CD4-positive, alpha-beta T cell (primary cell): Measurements from ENCODE around the gene ST3GAL5. TPM values are rescaled to one million over a fixed set of nuclear protein-coding genes. Genes with fewer than 3 reads are reported as not detected.

ENCODE experiments used
- ATAC-seq: fragments of 200-7000 bp; cut with Tn5 transposase; one replicate; pipeline ENCODE4 v1.10.0; 2022; ENCODE audit warnings: mild to moderate bottlenecking; ENCODE audit not compliant: poor library complexity
- CTCF ChIA-PET: fragments of 350-600 bp; sonication (Branson Sonifier 250); formaldehyde crosslinking; loops from one replicate; lab custom pipeline; 2021; ENCODE audit warnings: antibody characterized with exemption, inconsistent platforms; lab: Charles Lee
- POLR2A ChIA-PET: fragments of 350-600 bp; sonication (Branson Sonifier 250); formaldehyde crosslinking; loops from one replicate; lab custom pipeline; 2021; ENCODE audit warnings: antibody characterized with exemption, inconsistent platforms; lab: Charles Lee
- DNase-seq, 14 experiments: peaks; one replicate each; pipeline ENCODE4 v3.0.0-alpha.2; 2013 to 2020; ENCODE audit warnings: mixed read lengths in 2 of 14
- H3K27ac ChIP-seq, 2 donors: one replicate each; pipeline versions ENCODE4 v1.5.1 to v1.7.0; 2013; ENCODE audit warnings: low read length in 2 of 2, low read depth in 1 of 2, mild to moderate bottlenecking in 1 of 2
- H3K27me3 ChIP-seq, 2 experiments: 1 replicate in 1 of 2; 2 replicates in 1 of 2; pipeline versions ENCODE4 v1.6.1 to v1.7.0; 2013; ENCODE audit warnings: low read length in 2 of 2, control low read depth in 1 of 2, mild to moderate bottlenecking in 1 of 2, moderate library complexity in 1 of 2; ENCODE audit not compliant: insufficient read depth in 2 of 2, control insufficient read depth in 1 of 2
- H3K36me3 ChIP-seq: one replicate; pipeline ENCODE4 v1.6.1; 2013; ENCODE audit warnings: low read length, control low read depth; ENCODE audit not compliant: insufficient read depth
- H3K4me1 ChIP-seq: one replicate; pipeline ENCODE4 v1.6.1; 2013; ENCODE audit warnings: low read length, control low read depth; ENCODE audit not compliant: insufficient read depth
- H3K4me3 ChIP-seq: one replicate; pipeline ENCODE4 v1.5.1; 2013; ENCODE audit warnings: mild to moderate bottlenecking, low read length, moderate library complexity
- H3K9me3 ChIP-seq, 2 experiments: 1 replicate in 1 of 2; 2 replicates in 1 of 2; pipeline versions ENCODE4 v1.6.1 to v1.7.0; 2013; ENCODE audit warnings: low read length in 2 of 2, mild to moderate bottlenecking in 2 of 2, control low read depth in 1 of 2, moderate library complexity in 1 of 2; ENCODE audit not compliant: control insufficient read depth in 1 of 2, insufficient read depth in 1 of 2
- H3K27ac Mint-ChIP-seq: one replicate; pipeline ENCODE4 v1.8.0; 2020; ENCODE audit warnings: mixed read lengths
- H3K27me3 Mint-ChIP-seq: one replicate; pipeline ENCODE4 v1.8.0; 2021; ENCODE audit warnings: mixed read lengths
- H3K36me3 Mint-ChIP-seq: one replicate; pipeline ENCODE4 v1.8.0; 2021; ENCODE audit warnings: low read depth, mixed read lengths
- H3K4me1 Mint-ChIP-seq: one replicate; pipeline ENCODE4 v1.8.0; 2021; ENCODE audit warnings: low read depth, mixed read lengths
- H3K4me3 Mint-ChIP-seq: one replicate; pipeline ENCODE4 v1.8.0; 2020; ENCODE audit warnings: mild to moderate bottlenecking, mixed read lengths
- H3K9me3 Mint-ChIP-seq: one replicate; pipeline ENCODE4 v1.8.0; 2020; ENCODE audit warnings: mixed read lengths
- intact Hi-C, 2 experiments: fragments of 100-400 bp; cut with DNase I in 1 of 2; cut with micrococcal nuclease in 1 of 2; formaldehyde crosslinking; loops; one replicate each; pipeline versions ENCODE4 v1.15.1 to v1.9.0; 2023 to 2025; cut with DNase I, micrococcal nuclease
- total RNA-seq, 174 experiments: library from RNA in 2 of 174; stranded (reverse) in 2 of 174; gene quantifications; one replicate each; pipeline ENCODE4 v1.2.3 and lab custom pipeline; 2021 to 2026
- TF ChIP-seq, protein P1 (sequence below): fragments of 200-600 bp; IDR thresholded peaks from one replicate; pipeline ENCODE4 v1.8.0; 2022; ENCODE audit warnings: antibody characterized with exemption, mild to moderate bottlenecking

The ST3GAL5 gene
- total RNA-seq, 2 experiments from 2014 or later: 76.7 to 77.8 TPM

DNA sequence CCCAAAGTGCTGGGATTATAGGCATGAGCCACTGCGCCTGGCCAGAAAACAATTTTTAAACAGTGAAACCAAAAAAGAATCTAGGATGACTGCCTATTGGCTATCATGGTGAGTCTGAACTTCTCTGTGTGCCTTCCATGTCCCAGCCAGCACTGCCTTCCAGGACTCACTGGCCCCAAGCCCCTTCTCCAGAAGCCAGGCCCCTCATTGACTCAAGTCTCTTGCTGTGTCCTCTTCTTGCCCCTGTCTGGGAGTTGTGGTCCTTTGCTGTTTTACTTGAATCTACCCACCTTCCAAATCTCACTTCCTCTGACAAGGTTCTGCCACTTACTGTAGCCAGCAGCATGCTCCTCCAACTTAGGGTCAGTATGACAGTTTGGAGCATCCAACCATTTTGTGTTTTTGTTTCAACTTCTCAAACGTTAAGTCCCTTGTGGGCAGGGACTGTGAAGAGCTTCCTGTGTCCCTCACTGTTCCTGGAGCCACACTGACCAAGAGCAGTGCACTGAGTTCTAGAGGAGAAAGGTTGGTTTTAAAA, 41.7 kb downstream of the ST3GAL5 start:
- Histone ChIP-seq H3K27ac (no peak overlapping the region), H3K36me3 (peaks cover 50% of the 10 kb centered on the region), H3K4me1 (peaks cover 26% of the 10 kb centered on the region), H3K27me3 (no peaks in the 10 kb centered on the region), H3K4me3 (no peak overlapping the region), H3K9me3 (peaks cover 0 to 4% of the 10 kb centered on the region in 2 experiments)
- Mint-ChIP-seq H3K27me3 (no peaks in the 10 kb centered on the region), H3K4me3 (no peak overlapping the region), H3K4me1 (peaks cover 35% of the 10 kb centered on the region), H3K36me3 (peaks cover 81% of the 10 kb centered on the region), H3K9me3 (no peaks in the 10 kb centered on the region), H3K27ac (no peak overlapping the region)
- TF ChIP-seq, protein P1, sequence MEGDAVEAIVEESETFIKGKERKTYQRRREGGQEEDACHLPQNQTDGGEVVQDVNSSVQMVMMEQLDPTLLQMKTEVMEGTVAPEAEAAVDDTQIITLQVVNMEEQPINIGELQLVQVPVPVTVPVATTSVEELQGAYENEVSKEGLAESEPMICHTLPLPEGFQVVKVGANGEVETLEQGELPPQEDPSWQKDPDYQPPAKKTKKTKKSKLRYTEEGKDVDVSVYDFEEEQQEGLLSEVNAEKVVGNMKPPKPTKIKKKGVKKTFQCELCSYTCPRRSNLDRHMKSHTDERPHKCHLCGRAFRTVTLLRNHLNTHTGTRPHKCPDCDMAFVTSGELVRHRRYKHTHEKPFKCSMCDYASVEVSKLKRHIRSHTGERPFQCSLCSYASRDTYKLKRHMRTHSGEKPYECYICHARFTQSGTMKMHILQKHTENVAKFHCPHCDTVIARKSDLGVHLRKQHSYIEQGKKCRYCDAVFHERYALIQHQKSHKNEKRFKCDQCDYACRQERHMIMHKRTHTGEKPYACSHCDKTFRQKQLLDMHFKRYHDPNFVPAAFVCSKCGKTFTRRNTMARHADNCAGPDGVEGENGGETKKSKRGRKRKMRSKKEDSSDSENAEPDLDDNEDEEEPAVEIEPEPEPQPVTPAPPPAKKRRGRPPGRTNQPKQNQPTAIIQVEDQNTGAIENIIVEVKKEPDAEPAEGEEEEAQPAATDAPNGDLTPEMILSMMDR: no peak
- DNase-seq (no peak), ATAC-seq (no peak)
- ChIA-PET POLR2A (no interaction called here), CTCF (interaction anchor here (0.6 kb wide), 1 partner anchor 194 kb away, joined by 3 read pairs; no protein-coding TSS in a partner anchor)
- intact Hi-C loops: no loop called here

DNA sequence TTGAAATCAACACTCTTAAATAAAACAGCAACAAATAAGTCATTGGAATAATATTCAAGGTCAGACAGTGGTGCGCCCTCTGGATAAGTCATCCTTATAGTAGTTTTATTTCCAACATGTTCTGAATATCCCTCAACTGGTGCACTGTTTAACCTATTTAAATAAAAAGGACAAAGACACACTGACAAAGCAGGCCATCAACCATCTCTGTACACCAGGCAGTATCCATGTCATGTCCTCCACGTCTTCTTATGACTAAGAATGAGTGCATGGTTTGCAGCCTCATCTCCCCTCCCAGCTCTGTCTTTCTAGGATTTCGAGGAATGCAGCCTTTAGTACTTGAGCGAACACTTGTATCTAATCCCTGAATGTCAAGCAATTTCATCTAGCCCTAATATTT, 42.4 kb downstream of the ST3GAL5 start:
- Mint-ChIP-seq H3K4me3 (no peak overlapping the region), H3K27me3 (no peaks in the 10 kb centered on the region), H3K36me3 (peaks cover 81% of the 10 kb centered on the region), H3K27ac (no peak overlapping the region), H3K9me3 (no peaks in the 10 kb centered on the region), H3K4me1 (peaks cover 34% of the 10 kb centered on the region)
- DNase-seq: no peak
- Histone ChIP-seq H3K27ac (no peak overlapping the region), H3K36me3 (peaks cover 57% of the 10 kb centered on the region), H3K4me3 (no peak overlapping the region), H3K4me1 (peaks cover 19% of the 10 kb centered on the region), H3K27me3 (no peaks in the 10 kb centered on the region), H3K9me3 (peaks cover 0 to 4% of the 10 kb centered on the region in 2 experiments)
- intact Hi-C loops: no loop called here
- ATAC-seq: no peak
- CTCF ChIA-PET: no interaction called here
- POLR2A ChIA-PET: no interaction called here
- TF ChIP-seq, protein P1: no peak

DNA sequence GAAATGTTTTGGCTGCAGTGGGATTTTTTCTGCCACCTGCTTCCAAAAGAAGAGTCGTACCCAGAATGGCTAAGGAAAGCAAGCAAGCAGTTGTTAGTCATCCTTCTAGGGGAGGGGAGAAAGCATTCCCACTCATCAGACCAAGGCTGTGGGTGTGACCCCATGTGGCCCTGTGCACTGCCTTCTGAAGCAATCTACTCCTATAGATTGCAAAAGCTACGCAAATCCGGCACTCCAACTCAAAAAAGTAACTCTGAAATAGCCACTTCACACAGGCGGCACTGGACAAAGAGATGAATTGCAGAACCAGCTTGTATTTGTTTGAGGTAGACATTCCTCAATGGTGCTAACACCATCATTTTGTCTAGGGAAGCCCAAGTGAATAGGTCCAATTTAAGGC, 44.3 kb downstream of the ST3GAL5 start:
- no peak overlapping the region for H3K4me3 Mint-ChIP-seq
- no peak for ATAC-seq
- H3K9me3 Mint-ChIP-seq: no peaks in the 10 kb centered on the region
- ChIA-PET CTCF (interaction anchor here (1.0 kb wide), 1 partner anchor 17 kb away, joined by 3 read pairs; no protein-coding TSS in a partner anchor), POLR2A (no interaction called here)
- no peak overlapping the region for H3K4me3 ChIP-seq
- H3K9me3 ChIP-seq: peaks cover 0 to 4% of the 10 kb centered on the region in 2 experiments
- intact Hi-C loops: no loop called here
- H3K27ac Mint-ChIP-seq: no peak overlapping the region
- H3K36me3 Mint-ChIP-seq: peaks cover 82% of the 10 kb centered on the region
- no peaks in the 10 kb centered on the region for H3K27me3 ChIP-seq
- H3K27ac ChIP-seq: no peak overlapping the region
- DNase-seq: no peak
- TF ChIP-seq, protein P1: no peak
- no peaks in the 10 kb centered on the region for H3K27me3 Mint-ChIP-seq
- H3K4me1 ChIP-seq: peaks cover 4% of the 10 kb centered on the region
- H3K36me3 ChIP-seq: peaks cover 63% of the 10 kb centered on the region
- H3K4me1 Mint-ChIP-seq: peaks cover 25% of the 10 kb centered on the region
